Measurements from ENCODE around the gene BRMS1L. TPM values are rescaled to one million over a fixed set of nuclear protein-coding genes. Genes with fewer than 3 reads are reported as not detected.
"Not testable (repeated sequence)": the region's sequence is repeated elsewhere in the genome, so short reads cannot be mapped to it uniquely, and the experiment has no call there.

BRMS1L gene
- total RNA-seq, 1 donor from 2014 or later, result 14.3 TPM

- no peak overlapping the region for H3K4me3 Mint-ChIP-seq
- Histone ChIP-seq H3K27me3 (no peaks in the 10 kb centered on the region), H3K9me3 (ENCODE audit: low read depth) (no peaks in the 10 kb centered on the region), H3K4me3 (no peak overlapping the region), H3K79me2 (ENCODE audit: low read depth) (peaks cover 5% of the 10 kb centered on the region), H2AFZ (replicated peaks) (no peak overlapping the region), H3K36me3 (no peaks in the 10 kb centered on the region), H3K4me2 (no peak overlapping the region), H3F3A (ENCODE audit: low read depth) (peaks cover 13% of the 10 kb centered on the region), H3K4me1 (peaks cover 1% of the 10 kb centered on the region), H3K9ac (no peak overlapping the region), H4K20me1 (ENCODE audit: low read depth) (no peaks in the 10 kb centered on the region), H3K27ac (no peak overlapping the region)
- H3K9me3 Mint-ChIP-seq, result no peaks in the 10 kb centered on the region
- DNase-seq (ENCODE audit: low spot score), result no peak
- no peaks in the 10 kb centered on the region for H3K36me3 Mint-ChIP-seq
- no peak overlapping the region for H3K27ac Mint-ChIP-seq
- TF ChIP-seq EZH2phosphoT487 (IDR thresholded peaks at IDR 0.05) (no peak), EZH2 (IDR thresholded peaks at IDR 0.05) (no peak)
- TF ChIP-seq, protein P1, sequence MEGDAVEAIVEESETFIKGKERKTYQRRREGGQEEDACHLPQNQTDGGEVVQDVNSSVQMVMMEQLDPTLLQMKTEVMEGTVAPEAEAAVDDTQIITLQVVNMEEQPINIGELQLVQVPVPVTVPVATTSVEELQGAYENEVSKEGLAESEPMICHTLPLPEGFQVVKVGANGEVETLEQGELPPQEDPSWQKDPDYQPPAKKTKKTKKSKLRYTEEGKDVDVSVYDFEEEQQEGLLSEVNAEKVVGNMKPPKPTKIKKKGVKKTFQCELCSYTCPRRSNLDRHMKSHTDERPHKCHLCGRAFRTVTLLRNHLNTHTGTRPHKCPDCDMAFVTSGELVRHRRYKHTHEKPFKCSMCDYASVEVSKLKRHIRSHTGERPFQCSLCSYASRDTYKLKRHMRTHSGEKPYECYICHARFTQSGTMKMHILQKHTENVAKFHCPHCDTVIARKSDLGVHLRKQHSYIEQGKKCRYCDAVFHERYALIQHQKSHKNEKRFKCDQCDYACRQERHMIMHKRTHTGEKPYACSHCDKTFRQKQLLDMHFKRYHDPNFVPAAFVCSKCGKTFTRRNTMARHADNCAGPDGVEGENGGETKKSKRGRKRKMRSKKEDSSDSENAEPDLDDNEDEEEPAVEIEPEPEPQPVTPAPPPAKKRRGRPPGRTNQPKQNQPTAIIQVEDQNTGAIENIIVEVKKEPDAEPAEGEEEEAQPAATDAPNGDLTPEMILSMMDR (IDR thresholded peaks at IDR 0.05), result no peak
- H3K27me3 Mint-ChIP-seq (ENCODE audit: insufficient read depth, low read depth), result peaks cover 4% of the 10 kb centered on the region
- peaks cover 9% of the 10 kb centered on the region for H3K4me1 Mint-ChIP-seq
Measured at GRCh38 chr14:35822501-35822900, 3.6 kb upstream of the BRMS1L start.

DNA sequence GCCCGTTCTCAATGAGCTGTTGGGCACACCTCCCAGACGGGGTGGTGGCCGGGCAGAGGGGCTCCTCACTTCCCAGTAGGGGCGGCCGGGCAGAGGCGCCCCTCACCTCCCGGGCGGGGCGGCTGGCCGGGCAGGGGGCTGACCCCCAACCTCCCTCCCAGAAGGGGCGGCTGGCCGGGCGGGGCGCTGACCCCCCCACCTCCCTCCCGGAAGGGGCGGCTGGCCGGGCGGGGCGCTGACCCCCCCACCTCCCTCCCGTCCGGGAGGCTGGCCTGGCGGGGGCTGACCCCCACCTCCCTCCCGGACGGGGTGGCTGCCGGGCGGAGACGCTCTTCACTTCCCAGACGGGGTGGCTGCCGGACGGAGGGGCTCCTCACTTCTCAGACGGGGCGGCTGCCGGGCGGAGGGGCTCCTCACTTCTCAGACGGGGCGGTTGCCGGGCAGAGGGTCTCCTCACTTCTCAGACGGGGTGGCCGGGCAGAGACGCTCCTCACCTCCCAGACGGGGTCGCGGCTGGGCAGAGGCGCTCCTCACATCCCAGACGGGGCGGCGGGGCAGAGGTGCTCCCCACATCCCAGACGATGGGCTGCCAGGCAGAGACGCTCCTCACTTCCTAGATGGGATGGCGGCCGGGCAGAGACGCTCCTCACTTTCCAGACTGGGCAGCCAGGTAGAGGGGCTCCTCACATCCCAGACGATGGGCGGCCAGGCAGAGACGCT lies 1.5 kb upstream of the BRMS1L start:
- H3K27me3 Mint-ChIP-seq (ENCODE audit: insufficient read depth, low read depth); H3K36me3 ChIP-seq; H3K27ac ChIP-seq; H3K4me1 ChIP-seq; H4K20me1 ChIP-seq (ENCODE audit: low read depth); H3K36me3 Mint-ChIP-seq; H2AFZ ChIP-seq (replicated peaks); H3K4me3 Mint-ChIP-seq; H3K9me3 ChIP-seq (ENCODE audit: low read depth); H3K27ac Mint-ChIP-seq; DNase-seq (ENCODE audit: low spot score); H3K9me3 Mint-ChIP-seq; H3K9ac ChIP-seq; H3K4me2 ChIP-seq; H3K4me3 ChIP-seq; H3K27me3 ChIP-seq: not testable (repeated sequence)
- peaks cover 26% of the 10 kb centered on the region for H3K79me2 ChIP-seq (ENCODE audit: low read depth)
- H3F3A ChIP-seq (ENCODE audit: low read depth), result peaks cover 18% of the 10 kb centered on the region
- peaks cover 13% of the 10 kb centered on the region for H3K4me1 Mint-ChIP-seq

DNA sequence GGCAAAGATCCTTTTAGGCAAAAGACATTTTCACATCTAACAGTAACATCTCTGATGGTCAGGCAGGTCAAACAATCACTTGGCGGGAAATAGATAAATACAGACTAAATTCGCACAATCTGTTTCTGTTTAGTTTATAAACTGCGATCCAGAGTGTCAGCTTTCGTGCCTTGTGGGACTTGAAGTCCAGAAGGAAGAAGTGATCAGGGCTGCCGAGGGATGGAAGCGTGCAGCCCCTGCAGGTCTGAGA lies 245 bp upstream of the BRMS1L start:
- Histone ChIP-seq H3K36me3 (no peaks in the 10 kb centered on the region), H3K27ac (no peak overlapping the region), H2AFZ (replicated peaks) (peak overlapping the region; percentile 64), H3K79me2 (ENCODE audit: low read depth) (peaks cover 36% of the 10 kb centered on the region), H4K20me1 (ENCODE audit: low read depth) (no peaks in the 10 kb centered on the region), H3F3A (ENCODE audit: low read depth) (peaks cover 18% of the 10 kb centered on the region), H3K27me3 (no peaks in the 10 kb centered on the region), H3K4me3 (peak overlapping the region; percentile 73), H3K4me1 (peaks cover 8% of the 10 kb centered on the region), H3K4me2 (peak overlapping the region; percentile 73), H3K9me3 (ENCODE audit: low read depth) (no peaks in the 10 kb centered on the region), H3K9ac (no peak overlapping the region)
- H3K27ac Mint-ChIP-seq, result peak overlapping the region; percentile 44
- H3K4me3 Mint-ChIP-seq, result peak overlapping the region; percentile 87
- TF ChIP-seq EZH2 (IDR thresholded peaks at IDR 0.05) (no peak), EZH2phosphoT487 (IDR thresholded peaks at IDR 0.05) (no peak)
- TF ChIP-seq, protein P1 (IDR thresholded peaks at IDR 0.05), result no peak
- peaks cover 6% of the 10 kb centered on the region for H3K27me3 Mint-ChIP-seq (ENCODE audit: insufficient read depth, low read depth)
- DNase-seq (ENCODE audit: low spot score), result no peak
- H3K9me3 Mint-ChIP-seq, result no peaks in the 10 kb centered on the region
- H3K4me1 Mint-ChIP-seq, result peaks cover 13% of the 10 kb centered on the region
- H3K36me3 Mint-ChIP-seq, result peaks cover 2% of the 10 kb centered on the region

DNA sequence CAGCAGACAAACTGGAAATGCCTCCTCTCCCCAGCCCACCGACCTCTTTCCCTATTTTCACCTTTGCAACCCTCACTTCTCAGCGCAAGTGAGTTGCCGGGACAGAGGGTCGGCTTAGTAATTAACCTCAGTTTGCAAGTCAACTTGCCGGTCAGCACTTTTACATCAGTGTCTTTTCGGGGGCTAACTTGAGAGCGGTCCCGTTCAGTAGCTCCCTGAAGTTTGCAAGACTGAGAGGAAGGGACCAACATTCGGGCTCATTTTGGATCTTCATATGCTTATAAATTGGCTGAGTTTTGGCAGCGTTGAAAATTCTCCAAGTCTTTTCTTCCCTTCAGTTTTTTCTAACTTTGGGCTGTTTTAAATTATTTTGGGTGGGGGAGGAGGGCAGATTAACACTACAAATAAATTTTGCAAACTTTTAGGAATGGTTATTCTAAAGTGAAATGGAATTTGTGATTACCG lies 846 bp downstream of the BRMS1L start:
- H3K9me3 Mint-ChIP-seq, result no peaks in the 10 kb centered on the region
- peak overlapping the region; percentile 86 for H3K27ac ChIP-seq
- TF ChIP-seq EZH2 (IDR thresholded peaks at IDR 0.05) (no peak), EZH2phosphoT487 (IDR thresholded peaks at IDR 0.05) (no peak)
- TF ChIP-seq, protein P1 (IDR thresholded peaks at IDR 0.05), result no peak

More for the DNA sequence above, 846 bp downstream of the BRMS1L start:
- H3K4me1 ChIP-seq, result peaks cover 8% of the 10 kb centered on the region
- H3K27ac Mint-ChIP-seq, result no peak overlapping the region
- peak overlapping the region; percentile 23 for H2AFZ ChIP-seq (replicated peaks)
- H3K9me3 ChIP-seq (ENCODE audit: low read depth), result no peaks in the 10 kb centered on the region
- H3K4me3 ChIP-seq, result peak overlapping the region; percentile 73
- peaks cover 2% of the 10 kb centered on the region for H3K36me3 Mint-ChIP-seq
- no peaks in the 10 kb centered on the region for H3K36me3 ChIP-seq
- no peaks in the 10 kb centered on the region for H4K20me1 ChIP-seq (ENCODE audit: low read depth)
- peaks cover 18% of the 10 kb centered on the region for H3F3A ChIP-seq (ENCODE audit: low read depth)
- H3K4me1 Mint-ChIP-seq, result peaks cover 13% of the 10 kb centered on the region
- peak overlapping the region; percentile 21 for H3K9ac ChIP-seq
- no peak for DNase-seq (ENCODE audit: low spot score)
- H3K27me3 ChIP-seq, result no peaks in the 10 kb centered on the region
- peaks cover 6% of the 10 kb centered on the region for H3K27me3 Mint-ChIP-seq (ENCODE audit: insufficient read depth, low read depth)
- peak overlapping the region; percentile 80 for H3K4me2 ChIP-seq
- H3K4me3 Mint-ChIP-seq, result peak overlapping the region; percentile 87
- H3K79me2 ChIP-seq (ENCODE audit: low read depth), result peaks cover 36% of the 10 kb centered on the region

Measured in neural progenitor cell (in vitro differentiated cells).